Liver (tissue), 3 donors: ENCODE measurements around the gene IRGQ.

Experiments
- CTCF ChIP-seq: fragments of 150-350 bp; IDR thresholded peaks from 2 replicates; pipeline ENCODE4 v1.5.1; 2017; ENCODE audit warnings: improper control_type of control experiment, low read depth, low read length; ENCODE audit not compliant: missing input control
- EGR1 ChIP-seq, 2 donors: IDR thresholded peaks; 2 replicates each; pipeline ENCODE4 v1.6.1; 2016 to 2018; ENCODE audit warnings: antibody characterized with exemption in 2 of 2, low read depth in 2 of 2
- RAD21 ChIP-seq, 2 donors: IDR thresholded peaks; 2 replicates each; pipeline ENCODE4 v1.6.1; 2016; ENCODE audit warnings: antibody characterized with exemption in 2 of 2, mild to moderate bottlenecking in 2 of 2
- YY1 ChIP-seq: IDR thresholded peaks from 2 replicates; pipeline ENCODE4 v1.6.1; 2016; ENCODE audit warnings: antibody characterized with exemption, mild to moderate bottlenecking
- TF ChIP-seq, protein P1 (sequence below): IDR thresholded peaks from 2 replicates; pipeline ENCODE4 v1.6.1; 2016; ENCODE audit warnings: antibody characterized with exemption
- TF ChIP-seq, protein P2 (sequence below): IDR thresholded peaks from 2 replicates; pipeline ENCODE4 v1.6.1; 2016; ENCODE audit warnings: antibody characterized with exemption, mild to moderate bottlenecking
- donor health status: healthy.
- donor health status: healthy.

DNA sequence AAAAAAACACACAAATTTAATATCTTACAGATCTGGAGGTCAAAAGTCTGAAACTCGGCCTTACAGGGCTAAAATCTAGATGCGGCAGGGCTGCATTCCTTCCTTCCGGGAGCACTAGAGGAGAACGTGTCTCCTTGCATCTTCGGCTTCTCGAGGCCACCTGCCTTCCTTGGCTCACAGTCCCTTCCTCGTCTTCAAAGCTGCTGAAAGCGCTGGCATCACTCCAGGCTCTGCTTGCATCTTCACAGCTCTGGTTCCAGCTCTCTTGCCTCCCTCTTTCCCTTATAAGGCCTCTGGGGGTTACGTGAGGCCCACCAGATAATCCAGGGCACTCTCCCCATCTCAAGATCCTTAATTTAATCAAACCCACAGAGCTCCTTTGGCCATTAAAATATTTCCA lies 31.1 kb downstream of the IRGQ start:
- no peak for TF ChIP-seq CTCF
- TF ChIP-seq, protein P1, sequence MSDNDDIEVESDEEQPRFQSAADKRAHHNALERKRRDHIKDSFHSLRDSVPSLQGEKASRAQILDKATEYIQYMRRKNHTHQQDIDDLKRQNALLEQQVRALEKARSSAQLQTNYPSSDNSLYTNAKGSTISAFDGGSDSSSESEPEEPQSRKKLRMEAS = no peak
- no peak for TF ChIP-seq YY1
- TF ChIP-seq, protein P2, sequence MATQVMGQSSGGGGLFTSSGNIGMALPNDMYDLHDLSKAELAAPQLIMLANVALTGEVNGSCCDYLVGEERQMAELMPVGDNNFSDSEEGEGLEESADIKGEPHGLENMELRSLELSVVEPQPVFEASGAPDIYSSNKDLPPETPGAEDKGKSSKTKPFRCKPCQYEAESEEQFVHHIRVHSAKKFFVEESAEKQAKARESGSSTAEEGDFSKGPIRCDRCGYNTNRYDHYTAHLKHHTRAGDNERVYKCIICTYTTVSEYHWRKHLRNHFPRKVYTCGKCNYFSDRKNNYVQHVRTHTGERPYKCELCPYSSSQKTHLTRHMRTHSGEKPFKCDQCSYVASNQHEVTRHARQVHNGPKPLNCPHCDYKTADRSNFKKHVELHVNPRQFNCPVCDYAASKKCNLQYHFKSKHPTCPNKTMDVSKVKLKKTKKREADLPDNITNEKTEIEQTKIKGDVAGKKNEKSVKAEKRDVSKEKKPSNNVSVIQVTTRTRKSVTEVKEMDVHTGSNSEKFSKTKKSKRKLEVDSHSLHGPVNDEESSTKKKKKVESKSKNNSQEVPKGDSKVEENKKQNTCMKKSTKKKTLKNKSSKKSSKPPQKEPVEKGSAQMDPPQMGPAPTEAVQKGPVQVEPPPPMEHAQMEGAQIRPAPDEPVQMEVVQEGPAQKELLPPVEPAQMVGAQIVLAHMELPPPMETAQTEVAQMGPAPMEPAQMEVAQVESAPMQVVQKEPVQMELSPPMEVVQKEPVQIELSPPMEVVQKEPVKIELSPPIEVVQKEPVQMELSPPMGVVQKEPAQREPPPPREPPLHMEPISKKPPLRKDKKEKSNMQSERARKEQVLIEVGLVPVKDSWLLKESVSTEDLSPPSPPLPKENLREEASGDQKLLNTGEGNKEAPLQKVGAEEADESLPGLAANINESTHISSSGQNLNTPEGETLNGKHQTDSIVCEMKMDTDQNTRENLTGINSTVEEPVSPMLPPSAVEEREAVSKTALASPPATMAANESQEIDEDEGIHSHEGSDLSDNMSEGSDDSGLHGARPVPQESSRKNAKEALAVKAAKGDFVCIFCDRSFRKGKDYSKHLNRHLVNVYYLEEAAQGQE = no peak
- no peak for TF ChIP-seq EGR1 (IDR thresholded peaks at IDR 0.05; ENCODE audit: low read depth in 2 of 2)
- no peak for TF ChIP-seq RAD21 (IDR thresholded peaks at IDR 0.05)
